HepG2 (cell line): Measurements from ENCODE around the gene POLR3GL. TPM values are rescaled to one million over a fixed set of nuclear protein-coding genes. Genes with fewer than 3 reads are reported as not detected.

Experiments
- ARID3A ChIP-seq: IDR thresholded peaks from 2 replicates; pipeline ENCODE4 v1.6.1; 2012; ENCODE audit warnings: low read depth, low read length, improper control_type of control experiment
- CBX5 ChIP-seq: sonication (generic); formaldehyde crosslinking; IDR thresholded peaks from 2 replicates; pipeline ENCODE4 v1.4.0; 2020; ENCODE audit warnings: missing genetic modification reagents, borderline replicate concordance
- DMTF1 ChIP-seq: sonication (generic); formaldehyde crosslinking; IDR thresholded peaks from 2 replicates; pipeline ENCODE4 v1.4.0; 2020; ENCODE audit warnings: mild to moderate bottlenecking, missing genetic modification reagents
- EP300 ChIP-seq, 3 experiments: sonication (generic) in 1 of 3; formaldehyde crosslinking in 1 of 3; IDR thresholded peaks; 2 replicates each; pipeline versions ENCODE4 v1.5.1 to v1.6.1; 2011 to 2020; ENCODE audit warnings: low read depth in 2 of 3, low read length in 2 of 3, borderline replicate concordance in 1 of 3, improper control_type of control experiment in 1 of 3, mild to moderate bottlenecking in 1 of 3, missing genetic modification reagents in 1 of 3, moderate library complexity in 1 of 3
- ESRRA ChIP-seq: sonication (generic); formaldehyde crosslinking; IDR thresholded peaks from 2 replicates; pipeline ENCODE4 v1.5.1; 2020; ENCODE audit warnings: mild to moderate bottlenecking, low read depth, missing genetic modification reagents
- FIP1L1 ChIP-seq: fragments of 200-400 bp; formaldehyde crosslinking; IDR thresholded peaks from 2 replicates; pipeline ENCODE4 v1.6.1; 2018; ENCODE audit warnings: low read depth, mild to moderate bottlenecking, low read length, moderate library complexity, borderline replicate concordance; ENCODE audit not compliant: insufficient read depth
- FOXO1 ChIP-seq: sonication (generic); formaldehyde crosslinking; IDR thresholded peaks from 2 replicates; pipeline ENCODE4 v1.4.0; 2020; ENCODE audit warnings: missing genetic modification reagents
- JDP2 ChIP-seq: sonication (generic); formaldehyde crosslinking; IDR thresholded peaks from 2 replicates; pipeline ENCODE4 v1.8.1; 2022; ENCODE audit warnings: missing genetic modification reagents, borderline replicate concordance
- JUNB ChIP-seq: sonication (generic); formaldehyde crosslinking; IDR thresholded peaks from 2 replicates; pipeline ENCODE4 v1.8.0; 2022; ENCODE audit warnings: missing genetic modification reagents, mild to moderate bottlenecking, borderline replicate concordance
- NBN ChIP-seq: fragments of 450-650 bp; conservative IDR thresholded peaks from 2 replicates; pipeline ENCODE4 v1.6.1; 2017
- NCOR1 ChIP-seq: fragments of 200-600 bp; sonication (generic); IDR thresholded peaks from 2 replicates; pipeline ENCODE4 v1.7.0; 2017; ENCODE audit warnings: antibody characterized with exemption, low read length, borderline replicate concordance
- PCBP2 ChIP-seq: fragments of 200-400 bp; formaldehyde crosslinking; optimal IDR thresholded peaks from 2 replicates; pipeline ENCODE3; 2018; ENCODE audit warnings: low read length, low read depth; ENCODE audit not compliant: poor library complexity, severe bottlenecking
- SMARCE1 ChIP-seq: fragments of 450-650 bp; IDR thresholded peaks from 2 replicates; pipeline ENCODE4 v1.6.1; 2017; ENCODE audit warnings: borderline replicate concordance
- TBP ChIP-seq: sonication (generic); formaldehyde crosslinking; IDR thresholded peaks from 2 replicates; pipeline ENCODE4 v1.5.0; 2020; ENCODE audit warnings: missing genetic modification reagents
- TERF1 ChIP-seq: sonication (generic); formaldehyde crosslinking; IDR thresholded peaks from 2 replicates; pipeline ENCODE4 v1.8.0; 2022; ENCODE audit warnings: mild to moderate bottlenecking, missing genetic modification reagents, moderate library complexity
- XBP1 ChIP-seq: sonication (generic); formaldehyde crosslinking; IDR thresholded peaks from 2 replicates; pipeline ENCODE4 v1.5.0; 2020; ENCODE audit warnings: missing genetic modification reagents
- ZNF276 ChIP-seq: sonication (generic); formaldehyde crosslinking; IDR thresholded peaks from 2 replicates; pipeline ENCODE4 v1.4.0; 2020; ENCODE audit warnings: mild to moderate bottlenecking, low read depth, missing genetic modification reagents
- ZNF530 ChIP-seq: sonication (generic); formaldehyde crosslinking; IDR thresholded peaks from 2 replicates; pipeline ENCODE4 v1.5.0; 2020; ENCODE audit warnings: low read depth, mild to moderate bottlenecking, missing genetic modification reagents
- ZNF558 ChIP-seq: sonication (generic); formaldehyde crosslinking; IDR thresholded peaks from 2 replicates; pipeline ENCODE4 v1.9.0; 2022; ENCODE audit warnings: mild to moderate bottlenecking, missing genetic modification reagents, borderline replicate concordance
- ZNF709 ChIP-seq: sonication (generic); formaldehyde crosslinking; IDR thresholded peaks from 2 replicates; pipeline ENCODE4 v1.5.0; 2020; ENCODE audit warnings: mild to moderate bottlenecking, missing genetic modification reagents
- ZNF878 ChIP-seq: sonication (generic); formaldehyde crosslinking; IDR thresholded peaks from 2 replicates; pipeline ENCODE4 v1.8.1; 2023; ENCODE audit warnings: mild to moderate bottlenecking, missing genetic modification reagents, moderate library complexity
- polyA plus RNA-seq, 8 experiments: library from polyadenylated mRNA; depleted of rRNA in 3 of 8; stranded (reverse) in 7 of 8; unstranded in 1 of 8; fragments of >200 nt; fragmentation: Illumina TruSeq in 4 of 8; extraction: Trizol in 4 of 8; gene quantifications; 2 replicates each; pipeline versions ENCODE4 v1.2.1 to v1.2.3, GENCODE V29; 2011 to 2016; ENCODE audit warnings: low read depth in 4 of 8, missing spikeins in 1 of 8, mixed read lengths in 1 of 8; ENCODE audit not compliant: insufficient read depth in 1 of 8
- total RNA-seq, 5 experiments: library from RNA; depleted of rRNA; stranded (reverse); fragments of >200 nt; fragmentation: Illumina TruSeq; extraction: Trizol; gene quantifications; 2 replicates each; pipeline ENCODE4 v1.2.3, GENCODE V29; 2016; ENCODE audit warnings: low read depth in 1 of 5

Gene POLR3GL
- total and polyA plus RNA-seq, 2 of the 13 experiments (the other 11 are each of a cell fraction or from before 2014, with no cell fraction given), result 11.5 to 12.4 TPM

- TF ChIP-seq TERF1 (CRISPR knock-in tag), result no peak
- no peak for TF ChIP-seq ZNF530 (CRISPR knock-in tag)
- TF ChIP-seq ESRRA (CRISPR knock-in tag), result no peak
- TF ChIP-seq CBX5, result no peak
- no peak for TF ChIP-seq NBN
- TF ChIP-seq NCOR1, result no peak
- no peak for TF ChIP-seq DMTF1
- no peak for TF ChIP-seq XBP1 (CRISPR knock-in tag)
- peak; percentile 37; the same call in 1 of the 2 replicates for TF ChIP-seq ARID3A
- no peak for TF ChIP-seq JDP2 (CRISPR knock-in tag)
- no peak for TF ChIP-seq FIP1L1
- TF ChIP-seq SMARCE1, result no peak
- TF ChIP-seq EP300 (IDR thresholded peaks at IDR 0.05; ENCODE audit: low read depth in 2 of 2, low read length in 2 of 2), result 0 out of 4 replicates have a peak, but pooled peaks of 1 of the 2 experiments have one; percentile 3
- no peak for TF ChIP-seq EP300 (CRISPR knock-in tag; IDR thresholded peaks at IDR 0.05; ENCODE audit: borderline replicate concordance)
- no peak for TF ChIP-seq TBP (CRISPR knock-in tag)
- no peak for TF ChIP-seq ZNF878 (CRISPR knock-in tag)
- no peak for TF ChIP-seq PCBP2
- TF ChIP-seq ZNF709 (CRISPR knock-in tag), result no peak
- TF ChIP-seq ZNF558 (CRISPR knock-in tag), result no peak
- no peak for TF ChIP-seq JUNB (CRISPR knock-in tag)
- no peak for TF ChIP-seq ZNF276 (CRISPR knock-in tag)
- no peak for TF ChIP-seq FOXO1 (CRISPR knock-in tag)
These were observed 21.3 kb downstream of the POLR3GL start (continued) for GRCh38 chr1:145985502-145986439.
